Measurements from ENCODE around the gene NYAP1. TPM values are rescaled to one million over a fixed set of nuclear protein-coding genes. Genes with fewer than 3 reads are reported as not detected.
A peak's percentile ranks its signal among the peaks of the same experiment; 100 is the strongest.

Gene NYAP1
- total RNA-seq, 1 donor from 2014 or later = under 0.01 TPM

DNA sequence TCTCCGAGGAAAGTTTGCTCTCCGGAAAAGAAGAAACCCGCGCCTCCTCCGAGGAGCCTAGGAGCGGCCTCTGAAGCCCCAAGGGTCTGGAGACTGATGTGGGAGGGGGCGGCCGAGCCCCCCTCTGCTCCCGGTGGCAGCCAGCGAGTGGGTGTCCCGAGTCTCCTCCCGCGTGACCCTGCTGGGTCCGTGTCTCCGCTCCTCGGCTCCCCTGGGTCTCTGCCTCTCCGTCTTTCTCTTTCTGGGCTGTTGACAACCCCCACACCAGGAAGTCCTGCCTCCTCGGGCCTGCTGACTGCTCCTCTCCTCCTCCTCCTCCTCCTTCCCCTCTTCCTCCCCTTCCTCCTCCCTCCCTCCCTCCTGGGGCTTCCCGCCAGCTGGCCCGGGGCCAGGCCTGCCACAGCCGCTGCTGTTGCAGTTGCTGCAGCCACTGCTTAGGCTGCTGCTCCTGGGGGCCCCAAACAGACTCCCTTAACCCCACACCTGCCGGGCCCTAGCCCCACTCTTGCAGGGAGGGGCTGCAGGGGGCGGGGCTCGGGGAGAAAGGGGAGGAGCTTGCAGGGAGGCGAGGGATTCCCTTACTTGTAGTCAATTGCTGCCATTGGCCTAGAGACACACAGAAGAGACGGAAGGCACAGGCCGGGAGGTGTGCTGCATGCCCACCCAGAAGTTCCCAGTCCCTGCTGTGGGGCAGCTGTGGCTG is 4.6 kb upstream of the NYAP1 start, which contains the start of gene TSC22D4:
TSC22D4 (minus strand) TSS at position 257 of the 703 bp plus-strand sequence. CDS start 1,176 bp downstream, outside the sequence.
- TF ChIP-seq, protein P1, sequence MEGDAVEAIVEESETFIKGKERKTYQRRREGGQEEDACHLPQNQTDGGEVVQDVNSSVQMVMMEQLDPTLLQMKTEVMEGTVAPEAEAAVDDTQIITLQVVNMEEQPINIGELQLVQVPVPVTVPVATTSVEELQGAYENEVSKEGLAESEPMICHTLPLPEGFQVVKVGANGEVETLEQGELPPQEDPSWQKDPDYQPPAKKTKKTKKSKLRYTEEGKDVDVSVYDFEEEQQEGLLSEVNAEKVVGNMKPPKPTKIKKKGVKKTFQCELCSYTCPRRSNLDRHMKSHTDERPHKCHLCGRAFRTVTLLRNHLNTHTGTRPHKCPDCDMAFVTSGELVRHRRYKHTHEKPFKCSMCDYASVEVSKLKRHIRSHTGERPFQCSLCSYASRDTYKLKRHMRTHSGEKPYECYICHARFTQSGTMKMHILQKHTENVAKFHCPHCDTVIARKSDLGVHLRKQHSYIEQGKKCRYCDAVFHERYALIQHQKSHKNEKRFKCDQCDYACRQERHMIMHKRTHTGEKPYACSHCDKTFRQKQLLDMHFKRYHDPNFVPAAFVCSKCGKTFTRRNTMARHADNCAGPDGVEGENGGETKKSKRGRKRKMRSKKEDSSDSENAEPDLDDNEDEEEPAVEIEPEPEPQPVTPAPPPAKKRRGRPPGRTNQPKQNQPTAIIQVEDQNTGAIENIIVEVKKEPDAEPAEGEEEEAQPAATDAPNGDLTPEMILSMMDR (IDR thresholded peaks at IDR 0.05; ENCODE audit: insufficient read depth, low read length, severe bottlenecking) = no peak
- Histone ChIP-seq H3K36me3 (ENCODE audit: control insufficient read depth, insufficient read depth, low read length) (peaks cover 3% of the 10 kb centered on the region), H3K4me3 (ENCODE audit: low read depth, low read length) (peak within 1 kb of the TSS; percentile 95), H3K27me3 (ENCODE audit: control insufficient read depth, insufficient read depth, low read length) (no peaks in the 10 kb centered on the region)
- peak; percentile 80 for DNase-seq (ENCODE audit: low read depth)
- FAIRE-seq = no peak

DNA sequence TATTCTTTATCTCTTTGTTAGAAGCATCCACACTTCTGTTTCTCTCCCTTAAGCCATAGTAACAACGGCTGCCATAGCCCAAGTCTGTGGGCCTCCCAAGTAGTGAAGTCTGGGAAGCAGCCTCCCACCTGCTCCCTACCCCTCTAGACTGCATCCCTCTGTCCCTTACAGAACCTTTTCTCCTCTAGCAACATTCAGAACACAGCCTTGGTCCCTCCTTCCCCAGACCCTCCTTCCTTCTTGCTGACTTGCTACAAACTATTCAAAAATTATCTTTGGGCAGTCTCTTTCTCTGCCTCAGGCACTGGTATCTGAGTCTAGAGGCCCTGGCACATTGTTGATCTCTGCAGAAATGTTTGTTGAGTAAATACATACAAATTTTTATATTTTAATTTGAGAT is 2.3 kb upstream of the NYAP1 start:
- peaks cover 2% of the 10 kb centered on the region for H3K36me3 ChIP-seq (ENCODE audit: control insufficient read depth, insufficient read depth, low read length)
- TF ChIP-seq, protein P1 (IDR thresholded peaks at IDR 0.05; ENCODE audit: insufficient read depth, low read length, severe bottlenecking) = no peak
- H3K27me3 ChIP-seq (ENCODE audit: control insufficient read depth, insufficient read depth, low read length) = no peaks in the 10 kb centered on the region
- DNase-seq (ENCODE audit: low read depth) (no peak), FAIRE-seq (no peak)
- H3K4me3 ChIP-seq (ENCODE audit: low read depth, low read length) = no peak overlapping the region

DNA sequence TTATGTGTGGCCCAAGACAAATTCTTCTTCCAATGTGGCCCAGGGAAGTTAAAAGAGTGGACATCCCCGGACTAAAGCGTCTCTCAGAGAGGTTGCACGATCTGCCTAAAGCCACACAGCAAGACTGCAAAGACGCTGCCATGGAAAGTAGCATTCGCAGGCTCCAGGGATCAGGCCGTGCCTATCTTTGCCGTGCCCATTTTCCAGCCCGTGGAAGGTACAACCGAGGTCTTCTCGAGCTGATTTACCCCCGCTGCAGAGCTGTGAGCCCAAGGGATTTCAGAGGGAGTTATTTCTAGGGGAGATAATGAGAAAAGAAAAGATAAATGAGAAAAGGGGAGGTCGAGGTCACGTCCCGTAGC is 1.0 kb upstream of the NYAP1 start:
- H3K27me3 ChIP-seq (ENCODE audit: control insufficient read depth, insufficient read depth, low read length) = no peaks in the 10 kb centered on the region
- TF ChIP-seq, protein P1 (IDR thresholded peaks at IDR 0.05; ENCODE audit: insufficient read depth, low read length, severe bottlenecking) = no peak

DNA sequence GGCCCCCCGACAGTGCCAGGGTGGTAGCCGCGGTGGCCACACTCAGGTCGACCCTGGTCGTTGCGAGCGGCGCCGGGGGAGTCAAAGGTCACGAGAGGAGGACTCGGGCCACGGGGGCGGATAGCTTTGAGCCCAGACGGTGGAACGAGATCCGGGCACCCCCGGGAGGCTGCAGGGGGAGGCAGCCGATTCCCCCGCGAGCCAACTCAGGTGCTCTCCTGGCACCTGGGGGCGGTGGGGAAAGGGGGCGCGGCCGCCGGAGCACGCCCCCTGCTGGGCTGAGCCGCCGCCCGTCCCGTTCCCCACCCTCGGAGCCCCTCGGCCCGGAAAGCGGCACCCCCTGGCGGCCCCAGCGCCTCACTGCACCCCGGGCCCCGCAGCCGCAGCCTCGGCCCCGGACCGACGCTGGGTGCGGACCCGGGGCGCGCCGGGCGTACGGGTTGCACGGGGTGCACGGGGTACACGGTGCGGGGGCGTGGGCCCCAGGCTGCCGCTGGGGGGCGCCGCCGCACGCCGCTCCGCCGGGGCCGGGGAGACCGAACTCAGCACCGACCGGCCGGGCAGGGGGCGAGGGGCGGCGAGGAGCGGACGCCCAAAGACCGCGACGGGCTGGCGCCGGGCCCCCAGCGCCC is 521 bp upstream of the NYAP1 start:
- H3K4me3 ChIP-seq (ENCODE audit: low read depth, low read length) = peak overlapping the region; percentile 52
- H3K27me3 ChIP-seq (ENCODE audit: control insufficient read depth, insufficient read depth, low read length) = no peaks in the 10 kb centered on the region
- FAIRE-seq (no peak), DNase-seq (ENCODE audit: low read depth) (no peak)
- TF ChIP-seq, protein P1 (IDR thresholded peaks at IDR 0.05; ENCODE audit: insufficient read depth, low read length, severe bottlenecking) = peak; percentile 78
- no peaks in the 10 kb centered on the region for H3K36me3 ChIP-seq (ENCODE audit: control insufficient read depth, insufficient read depth, low read length)

More for the DNA sequence above, 1.0 kb upstream of the NYAP1 start:
- DNase-seq (ENCODE audit: low read depth) (no peak), FAIRE-seq (no peak)
- Histone ChIP-seq H3K36me3 (ENCODE audit: control insufficient read depth, insufficient read depth, low read length) (no peaks in the 10 kb centered on the region), H3K4me3 (ENCODE audit: low read depth, low read length) (peak overlapping the region; percentile 52)

DNA sequence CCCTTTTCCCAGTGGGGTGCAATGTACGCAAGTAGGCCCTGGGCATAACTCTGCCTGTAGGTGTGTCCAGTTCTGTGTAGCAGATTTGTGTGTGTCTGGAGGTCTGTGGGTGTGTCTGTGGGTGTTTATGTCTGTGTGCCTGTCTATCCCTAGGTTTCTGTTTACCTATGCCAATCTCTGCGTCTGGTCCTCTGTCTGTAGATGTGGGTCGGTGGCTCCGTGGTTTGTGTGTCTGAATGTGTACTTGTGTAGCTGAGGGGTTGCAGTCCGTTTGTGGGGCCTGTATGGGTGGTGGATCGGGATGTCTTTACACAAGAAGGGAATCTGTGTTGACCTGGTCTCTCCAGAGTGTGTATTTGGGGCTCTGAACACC is 932 bp downstream of the NYAP1 start:
- DNase-seq (ENCODE audit: low read depth) = no peak
- no peak for FAIRE-seq
- TF ChIP-seq, protein P1 (IDR thresholded peaks at IDR 0.05; ENCODE audit: insufficient read depth, low read length, severe bottlenecking) = no peak
- H3K4me3 ChIP-seq (ENCODE audit: low read depth, low read length) = no peak overlapping the region
- no peaks in the 10 kb centered on the region for H3K27me3 ChIP-seq (ENCODE audit: control insufficient read depth, insufficient read depth, low read length)
- no peaks in the 10 kb centered on the region for H3K36me3 ChIP-seq (ENCODE audit: control insufficient read depth, insufficient read depth, low read length)

Data from bronchial epithelial cell (primary cell).